ENCODE data around the gene PITX3.

- TF ChIP-seq CTCF (conservative IDR thresholded peaks at IDR 0.05; ENCODE audit: low read depth in 2 of 2) (no peak), JUNB (IDR thresholded peaks at IDR 0.05; ENCODE audit: unreplicated experiment) (no peak), EZH2phosphoT487 (IDR thresholded peaks at IDR 0.05; ENCODE audit: unreplicated experiment) (no peak), POLR2AphosphoS5 (IDR thresholded peaks at IDR 0.05; ENCODE audit: low read depth) (no peak), EZH2 (IDR thresholded peaks at IDR 0.05; ENCODE audit: low read depth, unreplicated experiment) (no peak), REST (IDR thresholded peaks at IDR 0.05; ENCODE audit: unreplicated experiment) (no peak), CREB1 (CRISPR knock-in tag; IDR thresholded peaks at IDR 0.05; ENCODE audit: low read depth) (no peak), ZNF114 (CRISPR knock-in tag; IDR thresholded peaks at IDR 0.05) (no peak), ZNF331 (CRISPR knock-in tag; IDR thresholded peaks at IDR 0.05; ENCODE audit: low read depth) (no peak)
These were observed 39.8 kb upstream of the PITX3 start for GRCh38 chr10:102281102-102281487.
